Measurements from ENCODE around the gene ARID1A.

ARID1A gene

GRCh38 chr1:26768755-26769154 lies 72.9 kb downstream of the ARID1A start:
- no peak for DNase-seq

- no peak for DNase-seq
Measured at GRCh38 chr1:26771285-26771642, 75.4 kb downstream of the ARID1A start.

DNA sequence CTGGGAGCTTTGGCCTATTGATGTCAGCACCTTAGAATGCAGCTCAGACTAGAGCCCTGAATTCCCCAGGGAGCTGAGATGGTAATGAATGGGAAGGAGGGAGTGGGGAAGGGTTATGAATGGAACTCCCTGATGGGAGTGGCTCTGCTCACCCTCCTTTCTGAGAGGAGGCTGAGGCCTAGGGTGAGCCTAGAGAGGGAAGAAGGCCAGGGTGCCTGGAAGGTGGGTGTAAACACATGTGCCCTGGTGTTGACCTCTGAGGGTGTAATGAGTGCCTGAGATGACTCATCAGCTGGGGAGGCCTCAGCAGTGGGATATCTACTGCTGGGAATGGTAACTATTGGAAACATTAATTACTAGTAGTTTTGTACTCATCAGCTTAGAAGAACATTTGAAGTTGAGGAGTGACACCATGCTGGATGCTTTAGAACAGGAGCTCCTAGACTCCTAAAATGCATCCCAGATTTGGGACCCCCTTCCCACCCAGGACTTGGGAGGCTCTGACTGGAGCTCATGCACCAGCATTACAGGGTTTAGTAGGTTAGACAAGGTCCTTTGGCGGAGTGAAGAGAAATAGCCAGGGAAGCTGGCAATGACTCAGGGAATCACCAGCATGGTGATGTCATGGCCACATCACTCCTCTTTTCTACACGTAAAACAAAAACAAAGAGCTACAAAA lies 76.0 kb downstream of the ARID1A start:
- DNase-seq: peak; percentile 59

- DNase-seq: no peak
Measured at GRCh38 chr1:26772687-26773086, 76.9 kb downstream of the ARID1A start.

DNA sequence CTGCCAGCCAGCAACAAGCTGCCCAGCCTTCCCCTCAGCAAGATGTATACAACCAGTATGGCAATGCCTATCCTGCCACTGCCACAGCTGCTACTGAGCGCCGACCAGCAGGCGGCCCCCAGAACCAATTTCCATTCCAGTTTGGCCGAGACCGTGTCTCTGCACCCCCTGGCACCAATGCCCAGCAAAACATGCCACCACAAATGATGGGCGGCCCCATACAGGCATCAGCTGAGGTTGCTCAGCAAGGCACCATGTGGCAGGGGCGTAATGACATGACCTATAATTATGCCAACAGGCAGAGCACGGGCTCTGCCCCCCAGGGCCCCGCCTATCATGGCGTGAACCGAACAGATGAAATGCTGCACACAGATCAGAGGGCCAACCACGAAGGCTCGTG lies 78.6 kb downstream of the ARID1A start:
- no peak for DNase-seq

DNA sequence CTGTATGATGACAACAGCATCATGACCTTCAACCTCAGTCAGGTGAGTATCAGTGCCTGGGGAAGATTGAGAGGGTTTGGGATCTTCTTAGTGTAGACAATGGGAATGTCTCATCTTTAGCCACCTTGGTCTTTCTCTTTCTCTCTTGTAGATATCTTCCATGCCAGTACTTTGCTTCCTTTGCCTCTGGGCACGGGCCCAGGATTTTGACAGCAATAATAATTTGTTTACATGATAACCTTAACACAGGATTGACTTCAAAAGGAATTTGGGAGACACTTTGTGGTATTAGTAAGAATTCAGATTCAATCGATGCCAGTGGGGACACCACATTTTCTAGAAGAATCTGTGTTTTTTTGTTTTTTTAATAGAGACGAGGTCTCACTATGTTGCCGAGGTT lies 79.9 kb downstream of the ARID1A start:
- DNase-seq: no peak

- DNase-seq: no peak
Measured at GRCh38 chr1:26779098-26779668, 83.4 kb downstream of the ARID1A start.

DNA sequence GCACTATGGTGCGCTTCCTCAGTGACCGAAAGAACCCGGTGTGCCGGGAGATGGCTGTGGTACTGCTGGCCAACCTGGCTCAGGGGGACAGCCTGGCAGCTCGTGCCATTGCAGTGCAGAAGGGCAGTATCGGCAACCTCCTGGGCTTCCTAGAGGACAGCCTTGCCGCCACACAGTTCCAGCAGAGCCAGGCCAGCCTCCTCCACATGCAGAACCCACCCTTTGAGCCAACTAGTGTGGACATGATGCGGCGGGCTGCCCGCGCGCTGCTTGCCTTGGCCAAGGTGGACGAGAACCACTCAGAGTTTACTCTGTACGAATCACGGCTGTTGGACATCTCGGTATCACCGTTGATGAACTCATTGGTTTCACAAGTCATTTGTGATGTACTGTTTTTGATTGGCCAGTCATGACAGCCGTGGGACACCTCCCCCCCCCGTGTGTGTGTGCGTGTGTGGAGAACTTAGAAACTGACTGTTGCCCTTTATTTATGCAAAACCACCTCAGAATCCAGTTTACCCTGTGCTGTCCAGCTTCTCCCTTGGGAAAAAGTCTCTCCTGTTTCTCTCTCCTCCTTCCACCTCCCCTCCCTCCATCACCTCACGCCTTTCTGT lies 84.6 kb downstream of the ARID1A start:
- no peak for DNase-seq

DNA sequence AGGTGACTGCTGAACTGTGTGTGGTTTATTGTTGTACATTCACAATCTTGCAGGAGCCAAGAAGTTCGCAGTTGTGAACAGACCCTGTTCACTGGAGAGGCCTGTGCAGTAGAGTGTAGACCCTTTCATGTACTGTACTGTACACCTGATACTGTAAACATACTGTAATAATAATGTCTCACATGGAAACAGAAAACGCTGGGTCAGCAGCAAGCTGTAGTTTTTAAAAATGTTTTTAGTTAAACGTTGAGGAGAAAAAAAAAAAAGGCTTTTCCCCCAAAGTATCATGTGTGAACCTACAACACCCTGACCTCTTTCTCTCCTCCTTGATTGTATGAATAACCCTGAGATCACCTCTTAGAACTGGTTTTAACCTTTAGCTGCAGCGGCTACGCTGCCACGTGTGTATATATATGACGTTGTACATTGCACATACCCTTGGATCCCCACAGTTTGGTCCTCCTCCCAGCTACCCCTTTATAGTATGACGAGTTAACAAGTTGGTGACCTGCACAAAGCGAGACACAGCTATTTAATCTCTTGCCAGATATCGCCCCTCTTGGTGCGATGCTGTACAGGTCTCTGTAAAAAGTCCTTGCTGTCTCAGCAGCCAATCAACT lies 85.5 kb downstream of the ARID1A start:
- no peak for DNase-seq

DNA sequence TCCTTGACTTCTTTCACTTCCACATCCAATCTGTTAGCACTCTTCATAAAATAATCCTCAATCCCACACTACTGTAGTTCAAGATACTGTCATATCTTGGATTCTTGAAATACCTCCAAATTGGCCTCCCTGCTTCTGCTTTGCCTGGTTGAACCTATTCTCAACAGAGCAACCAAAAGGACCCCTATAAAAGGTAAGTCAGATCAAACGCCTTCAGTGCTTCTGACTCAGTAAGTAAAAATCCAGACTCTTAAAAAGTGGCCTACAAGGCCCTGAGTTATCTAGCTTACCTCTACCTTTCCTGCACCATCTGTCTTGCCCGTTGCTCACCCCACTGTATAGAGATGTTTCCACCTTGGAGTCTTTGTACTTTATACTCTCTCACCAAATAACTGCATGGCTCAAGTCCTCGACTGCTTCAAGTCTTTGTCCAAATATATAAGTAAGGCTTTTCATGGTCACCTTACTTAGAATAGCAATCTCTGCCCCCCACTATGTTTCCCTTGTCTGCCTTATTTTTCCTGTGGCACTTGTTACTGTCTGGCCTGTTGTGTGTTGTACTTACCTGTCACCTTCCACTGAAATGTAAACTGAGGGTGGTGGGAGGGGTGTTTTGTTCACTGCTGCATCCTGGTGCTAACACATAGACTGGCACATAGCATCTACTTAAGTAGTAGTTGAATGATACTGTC lies 86.9 kb downstream of the ARID1A start:
- no peak for DNase-seq

DNA sequence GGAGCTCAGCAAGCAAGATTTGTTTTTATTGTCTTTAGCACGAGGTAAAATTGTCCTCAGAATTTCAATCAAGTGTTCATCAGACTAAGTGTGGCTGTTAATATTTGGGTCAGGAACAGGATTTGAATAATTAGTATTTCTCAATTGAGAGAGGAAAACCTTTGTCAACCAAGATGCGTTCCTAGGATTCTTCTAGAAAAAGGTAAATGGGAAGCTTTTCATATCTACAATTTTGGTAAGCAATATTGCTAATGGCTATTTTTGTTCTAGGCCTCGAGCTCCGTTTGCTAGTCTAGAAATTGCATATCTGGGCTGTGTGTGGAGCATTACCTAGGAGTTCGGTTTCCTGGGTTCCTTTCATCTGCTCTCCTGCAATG lies 87.8 kb downstream of the ARID1A start:
- DNase-seq: no peak

DNA sequence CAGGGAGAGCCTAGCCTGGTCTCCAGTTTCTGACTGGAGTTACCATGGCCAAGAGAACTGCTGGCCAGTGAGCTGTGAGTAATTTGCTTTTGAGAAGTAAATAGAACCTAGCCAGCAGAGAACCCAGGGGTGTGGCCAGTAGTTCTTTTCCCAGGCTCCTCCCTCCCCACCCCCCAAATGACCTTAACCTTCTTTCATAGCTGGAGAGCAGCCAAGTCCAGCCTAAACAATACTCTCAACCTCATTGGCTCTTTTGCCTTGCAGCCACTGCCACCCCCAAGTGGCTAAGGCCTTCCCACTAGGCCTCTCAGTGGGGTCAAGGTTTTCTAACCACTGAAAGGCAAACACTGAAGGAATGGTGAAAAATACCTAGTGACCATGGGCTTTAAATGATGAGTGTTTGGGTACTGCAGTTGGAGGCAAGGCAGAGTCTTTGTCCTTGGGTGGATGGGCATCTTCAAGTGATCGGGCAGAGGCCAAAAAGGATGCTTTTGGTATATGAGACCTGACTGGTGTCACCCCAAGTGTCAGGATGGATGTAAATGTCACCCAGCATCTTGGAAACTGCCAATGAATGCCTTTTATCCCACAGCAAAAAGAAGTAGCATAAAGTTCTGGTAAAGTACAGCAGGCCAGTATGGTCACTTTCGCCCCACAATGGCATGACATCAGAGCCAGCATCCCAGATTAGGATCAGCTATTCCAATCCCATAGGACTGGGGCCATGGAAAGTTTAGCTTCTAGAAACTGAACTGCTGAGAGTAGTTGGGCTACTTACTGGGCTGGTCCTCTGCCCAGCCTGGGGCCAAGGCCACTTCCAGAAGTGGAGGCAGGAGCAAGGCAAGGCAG lies 88.4 kb downstream of the ARID1A start:
- DNase-seq: peak; percentile 39

DNA sequence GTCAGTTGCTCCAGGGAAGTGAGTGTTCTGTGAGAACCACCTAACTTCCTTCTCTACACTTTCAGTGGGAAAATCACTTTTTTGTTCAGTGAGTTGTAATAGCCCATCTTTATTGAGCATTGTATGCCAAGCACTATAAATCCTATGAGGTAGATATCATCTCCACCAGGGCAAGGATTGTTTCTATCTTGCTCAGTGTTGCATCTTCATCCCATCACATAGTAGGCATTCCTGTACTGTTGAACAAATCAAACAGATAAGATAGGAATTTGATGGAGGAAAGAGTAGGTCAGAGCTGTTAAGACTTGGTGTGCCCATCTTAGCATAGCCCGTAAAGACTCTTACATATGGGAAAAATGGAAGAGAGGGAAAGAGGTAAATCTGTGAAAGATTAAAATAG lies 89.1 kb downstream of the ARID1A start:
- DNase-seq: no peak

- DNase-seq: peak; percentile 78
Measured at GRCh38 chr1:26785611-26786436, 90.0 kb downstream of the ARID1A start.

DNA sequence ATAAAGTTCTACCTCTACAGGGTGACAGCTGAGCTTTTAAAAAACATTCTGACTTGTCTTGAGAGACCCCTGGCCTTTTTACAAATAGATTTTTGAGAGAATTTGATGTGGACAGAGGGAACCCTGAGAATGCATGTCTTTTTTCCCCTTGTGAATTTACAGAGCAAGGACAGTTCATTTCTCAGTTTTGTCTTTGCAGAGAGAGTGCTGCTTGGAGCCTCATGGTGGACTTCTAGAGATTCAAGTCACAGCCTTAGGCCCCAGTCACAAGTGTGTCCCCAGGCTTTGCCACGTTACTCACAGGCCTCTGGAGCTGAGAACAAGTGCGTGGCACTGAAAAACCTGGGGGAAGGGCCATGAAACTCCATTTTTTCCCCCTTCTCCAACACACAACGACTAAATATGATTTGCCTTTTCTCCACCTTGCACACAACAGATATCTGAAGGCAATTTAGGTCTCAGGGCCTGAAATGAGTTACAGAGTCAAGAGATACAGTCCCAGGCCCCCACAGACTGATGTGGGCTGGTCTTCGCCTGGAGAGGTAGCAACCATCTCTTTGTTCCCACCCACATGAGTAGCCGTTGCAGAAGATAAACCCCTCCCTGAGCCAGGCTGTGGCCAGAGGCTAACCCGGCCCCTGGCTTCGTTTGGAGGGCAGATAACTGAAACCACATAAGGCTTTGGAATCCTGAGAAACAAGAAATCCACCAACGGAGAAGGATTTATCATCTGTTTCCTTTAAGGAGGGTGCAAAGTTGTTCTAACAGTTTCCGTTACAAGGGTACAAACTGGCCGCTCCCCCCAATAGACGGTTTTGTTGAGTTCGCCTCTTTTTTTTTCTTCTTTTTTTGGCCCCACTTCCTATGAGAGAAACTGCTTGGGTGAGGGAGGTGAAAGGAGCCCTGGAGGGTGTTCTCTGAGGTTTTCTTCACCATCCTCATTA lies 90.9 kb downstream of the ARID1A start:
- DNase-seq: peak; percentile 34

- DNase-seq: peak; percentile 73
Measured at GRCh38 chr1:26787381-26787705, 91.5 kb downstream of the ARID1A start.

DNA sequence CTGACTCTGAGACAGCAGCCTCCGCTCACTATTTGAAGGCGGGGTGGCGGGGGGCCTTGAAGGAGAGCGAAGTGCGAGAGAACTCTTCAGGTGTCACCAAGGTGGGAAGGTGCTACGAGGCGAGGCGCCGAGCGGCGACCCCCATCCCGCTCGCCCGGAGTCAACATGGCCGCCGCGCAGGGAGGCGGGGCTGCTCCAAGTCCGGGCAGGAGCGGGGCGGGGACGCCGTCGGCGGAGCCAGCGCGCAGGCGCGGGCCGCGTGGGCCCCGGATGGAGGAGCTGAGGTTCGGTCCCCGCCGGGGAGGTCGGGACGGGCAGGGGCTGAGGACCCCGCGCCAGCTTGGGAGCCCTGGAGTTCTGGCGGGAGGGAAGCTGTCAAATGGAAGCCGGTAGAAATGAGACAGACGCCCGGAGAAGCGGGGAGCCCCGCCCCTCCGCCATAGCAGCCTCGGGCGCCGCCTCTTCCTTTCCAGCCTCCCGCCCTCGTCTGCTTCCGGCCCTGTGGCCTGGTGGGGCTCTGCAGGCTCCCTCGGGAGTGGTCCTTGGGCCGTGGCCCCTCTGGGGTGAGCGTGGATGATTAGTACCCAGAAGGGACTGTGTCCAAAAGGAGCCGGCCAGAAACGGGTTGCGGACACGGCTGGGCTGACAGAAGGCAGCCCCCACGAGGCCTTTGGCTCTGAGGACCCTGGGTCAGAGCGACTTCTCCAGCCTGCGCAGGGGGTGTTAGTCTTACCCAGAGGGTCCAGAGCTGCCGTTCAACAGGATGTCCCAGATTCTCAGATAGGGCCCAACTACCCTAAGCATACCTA lies 92.1 kb downstream of the ARID1A start, which contains the start of gene PIGV:
PIGV (plus strand) TSS at position 245 of the 809 bp plus-strand sequence. CDS start 2,866 bp downstream, outside the sequence.
- peak; percentile 86 for DNase-seq

GRCh38 chr1:26788515-26788785 lies 92.6 kb downstream of the ARID1A start:
- DNase-seq: peak; percentile 7

- DNase-seq: peak; percentile 80
Measured at GRCh38 chr1:26788836-26789611, 93.2 kb downstream of the ARID1A start.
